SK-N-MC (cell line): Measurements from ENCODE around the gene TMEM117.

ENCODE experiments used
- EZH2 ChIP-seq: fragments of 200-600 bp; sonication (generic); IDR thresholded peaks from one replicate; pipeline ENCODE4 v1.6.1; 2017; ENCODE audit warnings: antibody characterized with exemption
- FOXP2 ChIP-seq: optimal IDR thresholded peaks from 2 replicates; pipeline ENCODE3; 2011; ENCODE audit warnings: mild to moderate bottlenecking, moderate library complexity; ENCODE audit not compliant: insufficient read depth; ENCODE audit errors: extremely low read length, control extremely low read depth
- POLR2AphosphoS5 ChIP-seq: IDR thresholded peaks from 2 replicates; pipeline ENCODE4 v1.6.1; 2012; ENCODE audit warnings: mild to moderate bottlenecking, low read depth, low read length, borderline replicate concordance

DNA sequence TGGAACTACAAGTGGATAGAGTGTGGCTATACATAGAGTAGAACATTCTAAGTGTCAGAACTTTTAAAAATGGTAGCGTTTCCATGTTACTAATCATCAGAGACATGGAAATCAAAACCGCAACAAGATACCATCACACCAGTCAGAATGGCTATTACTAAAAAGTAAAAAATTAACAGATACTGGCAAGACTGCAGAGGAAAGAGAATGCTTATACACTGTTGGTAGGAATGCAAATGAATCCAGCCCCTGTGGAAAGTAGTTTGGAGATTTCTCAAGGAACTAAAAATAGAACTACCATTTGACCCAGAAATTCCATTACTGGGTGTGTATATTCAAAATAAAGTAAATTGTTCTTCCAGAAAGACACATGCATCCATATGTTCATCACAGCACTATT is 521.6 kb downstream of the TMEM117 start:
- TF ChIP-seq EZH2 = no peak
- TF ChIP-seq POLR2AphosphoS5 = no peak
- TF ChIP-seq FOXP2 = no peak
